ENCODE results near the gene THEMIS.
"Not testable (repeated sequence)": the region's sequence is repeated elsewhere in the genome, so short reads cannot be mapped to it uniquely, and the experiment has no call there.

The THEMIS gene

DNA sequence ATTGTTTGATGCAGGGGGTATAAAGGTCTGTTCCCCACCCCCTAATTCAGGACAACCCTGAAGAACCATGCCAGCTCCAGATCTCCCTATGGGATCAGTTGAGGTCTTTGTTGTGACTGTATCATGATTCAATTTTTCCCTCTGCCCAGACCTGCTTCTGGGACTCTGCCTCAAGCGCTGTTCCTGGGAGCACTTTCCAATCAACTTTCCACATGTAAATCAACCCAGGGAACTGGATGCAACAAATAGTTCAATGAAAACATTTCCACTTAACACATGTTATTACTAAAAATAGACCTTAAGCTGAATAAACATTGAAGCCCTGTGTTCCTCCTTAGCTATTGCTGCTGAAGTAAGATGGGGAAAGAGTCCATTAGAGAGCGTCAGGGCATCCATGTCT is 184.4 kb downstream of the THEMIS start:
- DNase-seq = no peak

DNA sequence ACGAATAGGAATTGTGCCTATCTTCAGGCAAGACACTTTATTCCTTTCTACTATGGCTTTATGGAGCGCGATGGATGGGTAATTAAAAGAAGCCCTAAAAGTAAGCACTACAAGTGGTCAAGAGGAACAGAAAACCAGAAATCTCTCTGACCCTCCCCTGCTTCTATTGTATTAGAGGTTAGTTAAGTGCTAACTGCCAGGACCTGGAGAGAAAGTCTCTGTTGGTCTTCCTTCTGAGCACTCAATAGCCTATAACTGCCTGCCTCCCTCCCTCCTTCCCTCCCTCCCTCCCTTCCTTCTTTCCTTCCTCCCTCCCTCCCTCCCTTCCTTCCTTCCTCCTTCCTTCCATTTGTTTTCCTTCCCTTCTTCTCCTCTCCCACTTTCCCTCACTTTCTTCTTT is 190.2 kb downstream of the THEMIS start:
- no peak for DNase-seq

DNA sequence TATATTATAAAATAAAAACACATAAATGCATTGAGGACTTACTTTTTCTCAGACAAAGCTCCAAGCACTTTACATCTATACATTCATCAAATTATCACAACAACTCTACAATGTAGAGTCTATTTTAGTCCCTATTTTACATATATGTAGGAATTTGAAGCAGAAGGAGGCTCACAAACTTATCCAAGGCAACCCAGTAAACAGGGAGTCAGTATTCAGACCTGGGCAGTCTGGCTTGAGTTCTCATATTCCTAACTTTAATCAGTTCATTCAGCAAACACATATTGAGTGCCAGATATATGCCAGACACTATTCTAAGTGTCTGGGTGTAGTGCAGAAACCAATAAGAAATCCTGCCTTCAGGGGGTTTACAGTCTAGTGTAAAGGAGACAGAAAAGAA is 194.6 kb downstream of the THEMIS start:
- DNase-seq = no peak

DNA sequence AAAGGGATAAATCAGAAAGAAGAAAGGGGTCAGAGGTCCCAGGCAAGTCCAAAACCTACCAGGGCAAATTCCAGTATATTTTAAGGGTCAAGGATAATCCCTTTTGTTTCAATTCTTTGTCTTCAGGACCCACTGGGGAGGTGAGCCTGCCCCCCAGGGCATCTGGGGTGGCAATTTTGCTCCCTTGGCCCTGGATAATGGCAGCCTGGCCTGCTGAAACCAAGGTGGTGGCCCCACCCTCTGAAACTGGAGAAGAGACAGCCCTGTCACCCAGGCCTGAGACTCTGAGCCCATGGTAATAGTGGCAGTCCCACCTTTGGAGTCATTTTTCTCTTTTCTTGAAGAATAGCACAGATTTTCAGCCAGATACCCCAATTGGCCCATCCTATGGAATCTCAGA is 205.8 kb downstream of the THEMIS start:
- no peak for DNase-seq

DNA sequence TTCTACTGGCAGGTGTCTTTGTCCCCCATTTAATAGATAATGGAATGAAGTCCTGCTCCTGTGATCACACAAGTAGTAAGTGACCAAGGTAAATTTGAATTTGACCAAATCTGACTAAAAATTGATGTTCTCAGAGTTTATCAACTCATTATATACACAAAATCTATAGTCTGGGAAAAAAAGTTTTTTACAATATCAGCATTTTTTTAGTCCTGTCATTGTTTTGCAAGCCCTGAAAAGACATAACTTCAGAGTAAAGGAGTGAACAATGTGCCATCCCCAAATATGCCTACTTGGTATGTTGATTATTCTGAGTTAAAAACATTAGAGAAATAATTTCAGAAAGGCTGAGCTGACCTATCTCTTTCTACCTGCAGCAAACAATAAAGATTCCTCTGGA is 209.7 kb downstream of the THEMIS start:
- DNase-seq = no peak

DNA sequence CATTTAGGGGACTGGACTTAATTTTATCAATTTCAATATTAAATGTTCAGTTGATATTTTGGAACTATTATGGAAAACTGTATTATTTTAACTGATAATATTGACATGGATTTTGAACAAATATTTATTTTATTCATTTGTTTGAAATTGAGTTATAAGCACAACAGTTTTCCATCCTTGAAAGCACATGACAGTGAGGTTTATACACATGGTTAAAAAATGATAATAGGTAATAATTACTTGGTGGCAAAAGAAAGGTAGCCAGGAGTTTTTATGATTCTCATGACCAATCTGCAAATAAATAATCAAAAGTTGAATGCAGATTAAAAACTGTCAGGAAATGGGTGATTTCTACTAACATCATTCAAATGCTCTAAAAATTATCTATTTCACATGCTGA is 210.3 kb downstream of the THEMIS start:
- no peak for DNase-seq

DNA sequence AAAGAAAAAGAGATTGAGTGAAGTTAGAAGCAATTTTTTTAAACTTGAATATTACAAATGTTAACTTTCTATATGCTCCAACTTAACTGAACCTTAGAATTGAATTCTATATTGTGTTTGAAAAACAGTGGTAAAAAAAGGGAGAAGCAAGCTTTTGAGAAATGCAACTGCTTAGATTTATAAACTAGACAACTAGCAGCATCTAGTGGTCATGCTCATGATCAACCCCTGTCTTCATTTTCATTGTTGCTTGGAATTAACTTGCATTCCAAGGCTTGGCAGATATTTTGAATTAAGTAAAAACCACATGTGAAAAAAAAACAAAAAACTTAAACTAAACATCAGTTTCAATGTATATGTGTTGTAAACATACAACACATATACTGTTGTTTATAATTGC is 210.8 kb downstream of the THEMIS start:
- no peak for DNase-seq

DNA sequence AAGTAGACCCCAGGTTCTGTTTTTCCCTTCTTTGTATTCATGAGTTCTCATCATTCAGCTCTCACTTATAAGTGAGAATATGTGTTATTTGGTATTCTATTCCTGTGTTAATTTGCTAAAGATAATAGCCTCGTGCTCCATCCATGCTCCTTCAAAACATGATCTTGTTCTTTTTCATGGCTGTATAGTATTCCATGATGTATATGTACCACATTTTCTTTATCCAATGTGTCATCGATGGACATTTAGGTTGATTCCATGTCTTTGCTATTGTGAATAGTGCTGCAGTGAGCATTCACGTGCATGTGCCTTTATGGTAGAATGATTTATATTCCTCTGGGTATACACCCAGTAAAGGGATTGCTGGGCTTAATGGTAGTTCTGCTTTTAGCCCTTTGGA is 213.4 kb downstream of the THEMIS start:
- DNase-seq = not testable (repeated sequence)

DNA sequence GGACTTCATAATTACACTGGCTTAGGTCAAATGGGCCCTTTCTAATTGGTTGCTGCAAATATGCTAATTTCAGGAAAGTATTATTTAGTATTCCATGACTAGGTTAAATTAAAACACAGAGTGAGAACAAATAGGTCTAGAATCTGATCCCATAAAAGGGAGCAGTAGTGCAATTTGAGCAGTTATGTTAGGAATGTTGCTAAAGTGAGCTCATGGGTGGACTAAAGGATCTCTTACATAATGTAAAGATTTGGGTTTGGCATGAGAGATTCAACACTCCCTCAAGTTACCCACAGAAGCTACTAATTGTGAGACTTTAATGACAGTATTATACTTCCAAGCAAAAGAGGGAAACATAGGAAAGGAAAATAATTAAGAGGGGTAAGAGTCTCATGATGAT is 214.8 kb downstream of the THEMIS start:
- DNase-seq = no peak

DNA sequence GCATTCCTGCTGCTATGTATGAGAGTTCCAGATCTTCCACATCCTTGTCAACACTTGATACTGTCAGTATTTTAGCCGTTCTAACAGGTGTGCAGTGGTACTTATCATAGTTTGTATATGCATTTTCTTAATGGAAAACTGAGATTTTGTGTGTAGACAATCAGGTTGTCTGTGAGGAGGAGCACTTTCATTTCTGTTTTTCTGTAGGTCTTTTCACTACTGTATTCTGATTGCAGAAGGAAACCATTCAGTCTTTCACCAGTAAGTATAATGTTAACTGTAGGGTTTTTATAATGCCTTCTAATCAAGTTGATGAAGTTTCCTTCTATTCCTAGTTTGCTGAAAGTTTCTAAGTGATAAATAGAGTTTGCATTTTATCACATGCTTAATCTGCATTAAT is 216.4 kb downstream of the THEMIS start:
- DNase-seq = no peak
